NCI-H446 treated with DMSO at 0.1 percent for 48 hours (cell line): ENCODE results near the gene TRIM59.

Experiments used
- DNase-seq: peaks from one replicate; lab custom pipeline; 2025; lab: John Stamatoyannopoulos, UW

TRIM59 gene

GRCh38 chr3:160402221-160403027, 47.2 kb downstream of the TRIM59 start:
- DNase-seq, result no peak

GRCh38 chr3:160401291-160402095, 48.1 kb downstream of the TRIM59 start:
- DNase-seq, result no peak

DNA sequence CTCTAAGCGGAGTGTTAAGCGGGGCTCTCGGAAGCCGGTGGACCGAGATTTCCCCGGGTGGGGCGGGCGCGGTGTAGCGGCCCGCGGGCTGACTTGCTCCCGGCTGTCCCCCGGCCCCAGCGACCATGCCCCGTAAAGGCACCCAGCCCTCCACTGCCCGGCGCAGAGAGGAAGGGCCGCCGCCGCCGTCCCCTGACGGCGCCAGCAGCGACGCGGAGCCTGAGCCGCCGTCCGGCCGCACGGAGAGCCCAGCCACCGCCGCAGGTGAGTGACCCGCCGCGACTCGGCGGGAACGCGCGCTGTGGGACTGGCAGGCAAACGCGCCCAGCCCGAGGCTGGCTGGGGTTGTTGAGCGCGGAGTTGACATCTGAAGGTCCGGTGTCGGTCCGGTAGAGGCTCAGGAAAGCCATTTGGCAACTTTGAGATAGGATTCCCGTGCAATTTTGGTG, 48.9 kb downstream of the TRIM59 start:
- no peak for DNase-seq

DNA sequence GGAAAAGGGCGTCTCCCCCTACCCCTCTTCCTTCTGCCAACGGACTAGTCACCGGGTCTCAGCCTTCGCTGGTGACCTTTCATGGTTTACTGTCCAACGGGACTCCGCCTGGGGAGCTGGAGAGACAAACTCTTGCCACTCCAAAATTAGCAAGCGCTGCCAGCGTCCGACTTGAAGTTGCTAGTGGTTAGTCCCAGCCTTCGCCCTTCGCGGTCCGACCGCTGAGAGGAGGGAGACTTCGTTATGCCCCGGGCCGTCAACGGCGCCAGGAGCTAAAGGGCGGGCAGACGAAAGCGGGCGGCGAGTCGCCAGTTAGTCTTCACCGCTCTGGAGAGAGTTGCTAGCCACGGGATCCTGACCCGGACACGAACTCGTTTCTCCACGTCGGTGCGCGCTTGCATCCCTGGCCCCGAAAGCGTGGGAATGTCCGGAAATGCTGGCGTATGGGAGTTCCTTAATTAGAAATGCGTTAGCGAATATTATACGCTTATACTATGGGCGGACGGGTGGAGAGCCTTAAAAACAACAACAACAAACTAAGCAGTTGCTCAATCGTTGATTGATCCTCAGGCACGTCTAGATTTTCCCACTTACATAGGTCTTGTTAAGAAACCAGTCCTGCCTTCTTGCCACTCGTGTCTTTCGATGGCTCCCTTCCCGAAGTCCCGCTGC, 49.4 kb downstream of the TRIM59 start:
- no peak for DNase-seq

- DNase-seq, result peak; percentile 93
These were observed 50.2 kb downstream of the TRIM59 start, which contains the start of the genes IFT80 and SMC4 for GRCh38 chr3:160399125-160400029. Gene IFT80, minus strand, starts transcription at chr3:160399225. Its CDS starts 14,625 bp downstream, at chr3:160384600. Gene SMC4, plus strand, starts transcription at chr3:160399650. Its CDS starts 1,177 bp downstream, at chr3:160400827.

GRCh38 chr3:160398820-160399124, 50.8 kb downstream of the TRIM59 start:
- DNase-seq, result no peak

GRCh38 chr3:160395297-160395696, 54.3 kb downstream of the TRIM59 start:
- peak; percentile 27 for DNase-seq

DNA sequence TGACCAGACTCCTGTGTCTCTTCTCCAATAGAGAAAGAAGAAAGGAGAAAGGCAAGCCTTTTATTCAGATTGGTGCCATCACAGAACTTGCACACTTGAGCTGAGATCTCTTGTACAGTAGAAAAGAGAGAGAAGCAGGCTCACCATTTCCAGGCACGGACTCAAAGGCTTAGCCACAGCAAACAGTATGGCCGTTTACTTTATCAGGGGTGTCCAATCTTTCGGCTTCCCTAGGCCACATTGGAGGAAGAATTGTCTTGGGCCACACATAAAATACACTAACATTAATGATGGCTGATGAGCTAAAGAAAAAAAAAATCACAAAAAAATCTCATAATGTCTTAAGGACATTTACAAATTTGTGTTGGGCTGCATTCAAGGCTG, 55.6 kb downstream of the TRIM59 start:
- DNase-seq, result no peak

DNA sequence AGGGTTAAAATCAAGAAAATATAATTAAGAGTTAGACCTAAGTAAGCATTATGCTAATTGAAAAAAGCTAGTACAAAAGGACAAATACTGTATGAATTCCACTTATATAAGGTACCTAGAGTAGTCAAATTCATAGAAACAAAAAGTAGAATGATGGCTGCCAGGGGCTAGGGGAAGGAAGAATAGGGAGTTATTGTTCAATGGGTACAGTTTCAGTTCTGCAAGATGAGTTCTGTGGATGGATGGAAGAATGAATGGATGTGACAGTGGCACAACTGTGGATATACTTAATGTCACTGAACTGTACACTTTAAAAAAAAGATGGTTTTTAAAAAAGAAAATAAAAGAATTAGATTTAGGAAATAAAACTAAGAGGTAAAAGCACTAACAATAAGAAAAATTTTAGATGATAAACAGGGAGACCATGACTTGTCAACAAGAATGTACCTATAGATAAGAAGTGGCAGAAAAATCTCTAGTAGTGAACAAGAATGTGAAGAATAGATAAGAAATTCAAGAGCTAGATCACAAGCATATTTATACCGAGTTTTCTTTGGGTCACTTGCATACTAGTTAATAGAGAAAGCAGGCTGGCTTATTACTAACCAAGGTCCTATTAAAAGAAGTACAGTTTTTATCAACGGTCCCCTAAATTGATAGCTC, 56.1 kb downstream of the TRIM59 start:
- DNase-seq, result no peak

DNA sequence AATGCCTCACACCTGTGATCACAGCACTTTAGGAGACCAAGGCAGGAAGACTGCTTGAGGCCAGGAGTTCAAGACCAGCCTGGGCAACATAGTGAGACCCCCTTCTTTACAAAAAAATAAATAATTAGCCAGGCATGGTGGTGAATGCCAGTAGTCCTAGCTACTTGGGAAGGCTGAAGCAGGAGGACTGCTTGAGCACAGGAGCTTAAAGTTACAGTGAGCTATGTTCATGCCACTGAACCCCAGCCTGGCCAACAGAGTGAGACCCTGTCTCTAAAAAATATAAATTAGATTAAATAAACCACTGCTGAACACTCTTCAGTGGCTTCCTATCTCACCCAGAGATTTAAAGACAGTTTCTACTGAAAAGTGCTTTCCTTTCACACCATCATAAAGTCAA, 56.8 kb downstream of the TRIM59 start:
- no peak for DNase-seq

DNA sequence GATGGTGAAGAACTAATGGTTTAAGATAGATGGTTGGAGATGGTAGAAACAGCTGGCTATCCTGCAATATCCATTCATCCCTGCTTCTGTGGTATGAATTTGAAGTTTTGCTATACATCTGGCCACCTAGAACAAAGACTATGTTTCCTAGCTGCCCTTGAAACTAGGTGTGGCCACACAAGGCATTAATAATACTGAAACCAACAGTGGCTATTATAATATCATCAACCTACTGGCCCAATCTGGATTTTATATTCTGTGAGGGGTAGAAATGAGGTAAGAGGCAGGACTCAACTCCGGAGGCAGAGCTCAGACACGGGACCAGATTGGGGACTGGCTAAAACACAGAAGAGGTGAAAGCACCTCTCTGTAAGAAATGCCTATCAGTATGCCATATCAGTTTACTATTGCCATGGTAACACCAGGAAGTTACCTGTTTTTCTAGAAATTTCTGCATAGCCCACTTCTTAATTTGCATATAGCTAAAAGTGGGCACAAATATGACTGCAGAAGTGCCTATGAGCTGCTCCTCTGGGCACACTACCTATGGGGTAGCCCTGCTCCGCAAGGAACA, 58.9 kb downstream of the TRIM59 start:
- DNase-seq, result no peak
